ENCODE results near the gene KLC3.
A peak's percentile ranks its signal among the peaks of the same experiment; 100 is the strongest.

The KLC3 gene

DNA sequence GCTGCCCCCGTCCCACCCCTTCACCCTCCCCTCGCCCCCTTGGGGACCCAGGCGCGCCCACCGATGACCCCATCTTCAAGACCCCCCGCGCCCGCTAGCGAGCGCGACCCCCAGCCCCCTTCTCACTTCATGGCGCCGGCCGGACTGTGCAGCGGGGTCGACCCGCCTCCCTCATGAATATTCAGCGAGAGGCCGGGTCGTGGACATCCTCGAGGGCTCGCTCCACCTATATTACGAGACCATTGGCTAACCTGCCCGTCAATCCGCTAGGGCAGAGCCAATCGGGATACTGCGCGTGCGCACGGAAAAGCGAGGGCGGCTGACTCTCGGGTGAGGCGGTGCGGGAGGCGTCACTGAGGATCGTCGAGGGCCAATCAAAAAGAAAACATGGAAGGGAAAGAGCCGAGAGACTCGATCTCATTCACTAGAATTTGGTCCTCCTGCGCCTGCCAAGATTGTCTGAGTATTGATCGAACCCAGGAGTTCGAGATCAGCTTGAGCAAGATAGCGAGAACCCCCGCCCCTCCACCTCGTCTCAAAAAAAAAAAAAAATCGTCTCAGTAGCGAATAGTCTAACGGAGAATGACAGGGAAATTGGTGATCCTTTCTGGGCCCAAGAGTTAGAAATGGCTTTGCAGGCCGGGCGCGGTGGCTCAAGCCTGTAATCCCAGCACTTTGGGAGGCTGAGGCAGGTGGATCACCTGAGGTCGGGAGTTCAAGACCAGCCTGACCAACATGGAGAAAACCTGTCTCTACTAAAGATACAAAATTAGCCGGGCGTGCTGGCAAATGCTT is 30.1 kb downstream of the KLC3 start, which contains the start of gene ERCC2:
Gene ERCC2 (minus strand): TSS at position 164 of the 795 bp plus-strand sequence. CDS start 33 bp downstream, at position 131.
- DNase-seq (ENCODE audit: low read depth, low spot score): peak; percentile 98

DNA sequence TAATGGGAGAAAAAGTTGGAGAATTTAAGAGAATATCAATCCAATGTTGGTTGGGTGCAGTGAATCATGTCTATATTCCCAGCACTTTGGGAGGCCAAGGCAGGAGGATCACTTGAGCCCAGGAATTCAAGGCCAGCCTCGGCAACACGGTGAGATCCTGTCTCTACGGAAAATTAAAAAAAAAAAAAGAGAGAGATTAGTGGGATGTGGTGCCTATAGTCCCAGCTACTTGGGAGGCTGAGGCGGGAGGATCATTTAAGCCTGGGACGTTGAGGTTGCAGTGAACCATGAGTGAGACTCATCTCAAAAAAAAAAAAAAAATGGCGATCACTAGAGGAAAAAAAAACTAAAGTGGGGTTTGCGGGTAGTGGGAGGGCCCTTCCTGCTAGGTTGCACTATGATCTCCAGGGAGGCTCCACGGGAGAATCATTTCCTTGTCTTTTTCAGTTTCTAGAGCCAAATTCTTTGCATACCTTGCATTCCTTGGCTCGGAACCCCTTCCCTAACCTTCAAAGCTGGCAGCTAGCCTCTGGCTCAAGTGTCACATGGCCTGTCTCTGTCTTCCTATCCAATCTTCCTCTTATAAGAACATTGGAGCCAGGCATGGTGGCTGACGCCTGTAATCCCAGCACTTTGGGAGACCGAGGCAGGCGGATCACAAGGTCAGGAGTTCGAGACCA is 35.6 kb downstream of the KLC3 start:
- DNase-seq (ENCODE audit: low read depth, low spot score): no peak

- no peak for DNase-seq (ENCODE audit: low read depth, low spot score)
Observed at GRCh38 chr19:45380107-45380506, 39.6 kb downstream of the KLC3 start.

GRCh38 chr19:45382426-45382825 is 41.9 kb downstream of the KLC3 start:
- no peak for DNase-seq (ENCODE audit: low read depth, low spot score)

- DNase-seq (ENCODE audit: low read depth, low spot score): no peak
Observed at GRCh38 chr19:45385392-45386221, 45.1 kb downstream of the KLC3 start.

DNA sequence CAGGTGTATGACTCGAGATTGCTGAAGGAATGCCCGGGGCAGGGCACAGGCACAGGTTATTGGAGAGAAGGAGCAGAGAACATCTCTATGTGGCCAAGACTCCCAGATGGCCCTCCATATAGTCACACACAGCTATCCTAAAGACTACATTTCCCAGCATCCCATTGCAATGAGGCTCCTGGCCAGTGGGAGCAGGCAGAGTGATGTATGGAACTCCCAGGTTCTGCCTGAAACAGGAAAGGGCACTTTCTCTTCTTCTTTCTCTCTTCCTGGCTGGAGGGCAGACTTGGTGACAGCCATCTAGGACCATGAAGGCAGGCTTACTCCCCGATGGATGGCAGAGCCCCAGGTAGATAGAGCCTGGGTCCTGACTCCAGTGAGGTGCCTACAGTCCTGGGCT is 50.8 kb downstream of the KLC3 start:
- DNase-seq (ENCODE audit: low read depth, low spot score): no peak

- DNase-seq (ENCODE audit: low read depth, low spot score): no peak
Observed at GRCh38 chr19:45391871-45392665, 51.5 kb downstream of the KLC3 start.

DNA sequence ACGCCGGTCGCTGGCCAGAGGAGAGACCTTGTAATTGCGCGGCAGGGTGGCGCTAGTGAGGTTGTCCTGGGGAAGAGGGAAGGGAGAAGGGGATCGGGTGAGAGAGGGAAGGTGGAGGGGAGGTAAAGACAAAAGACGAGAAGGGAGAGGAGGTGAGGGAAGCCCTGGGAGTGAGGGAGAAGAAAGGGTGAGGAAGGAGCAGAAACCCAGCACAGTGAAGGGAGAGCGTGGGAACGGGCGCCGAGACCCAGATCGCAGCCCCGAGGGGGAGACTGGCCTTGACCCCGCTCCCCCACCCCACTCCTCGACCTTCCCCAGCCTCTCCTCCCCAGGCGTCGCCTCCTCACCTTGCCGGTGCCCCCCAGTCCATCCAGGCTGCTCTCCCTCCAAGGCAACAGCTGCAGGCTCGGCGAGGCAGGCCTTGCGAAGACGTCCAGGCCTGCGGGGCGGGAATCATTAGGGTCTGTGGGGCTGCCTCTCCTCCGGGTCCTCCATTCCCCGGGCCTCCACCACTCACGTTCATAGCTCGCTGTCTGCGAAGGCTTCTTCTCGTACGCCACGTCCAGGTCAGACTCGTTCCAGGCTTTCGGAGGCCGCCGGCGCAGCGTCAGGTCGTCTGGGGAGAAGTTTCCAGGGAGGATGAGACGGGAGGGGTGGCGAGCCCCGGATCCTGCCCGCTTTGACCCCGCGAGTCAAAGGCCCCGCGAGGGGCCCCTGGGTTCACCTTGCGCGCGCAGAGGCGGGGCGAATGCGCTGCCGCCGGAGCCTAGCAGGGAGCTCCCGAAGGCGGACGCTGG is 55.5 kb downstream of the KLC3 start:
- no peak for DNase-seq (ENCODE audit: low read depth, low spot score)

DNA sequence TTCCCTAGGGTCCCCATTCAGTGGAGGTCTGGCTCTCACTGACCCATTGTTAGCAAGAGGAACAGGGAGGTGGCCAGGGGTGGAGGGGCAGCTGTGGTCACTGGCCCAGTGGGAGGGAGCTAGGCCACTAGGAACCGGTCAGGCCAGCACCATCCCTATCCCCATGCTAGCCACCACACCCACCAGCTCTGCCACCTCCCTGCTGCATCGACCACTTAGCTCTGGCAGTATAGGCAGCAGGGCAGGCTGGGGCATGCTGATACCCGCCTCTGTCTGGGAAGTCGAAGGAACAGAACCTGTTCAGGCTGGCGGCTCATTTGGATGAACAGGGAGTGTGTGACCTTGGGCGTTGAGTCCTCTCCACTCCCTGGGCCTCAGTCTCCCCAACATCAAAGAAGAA is 59.6 kb downstream of the KLC3 start:
- no peak for DNase-seq (ENCODE audit: low read depth, low spot score)

All from smooth muscle cell of the brain vasculature (primary cell).